ENCODE results near the gene JOSD1. TPM values are rescaled to one million over a fixed set of nuclear protein-coding genes. Genes with fewer than 3 reads are reported as not detected.

Gene JOSD1
- total and polyA plus RNA-seq, 9 donors: 32.0 to 51.7 (median 37.8) TPM

DNA sequence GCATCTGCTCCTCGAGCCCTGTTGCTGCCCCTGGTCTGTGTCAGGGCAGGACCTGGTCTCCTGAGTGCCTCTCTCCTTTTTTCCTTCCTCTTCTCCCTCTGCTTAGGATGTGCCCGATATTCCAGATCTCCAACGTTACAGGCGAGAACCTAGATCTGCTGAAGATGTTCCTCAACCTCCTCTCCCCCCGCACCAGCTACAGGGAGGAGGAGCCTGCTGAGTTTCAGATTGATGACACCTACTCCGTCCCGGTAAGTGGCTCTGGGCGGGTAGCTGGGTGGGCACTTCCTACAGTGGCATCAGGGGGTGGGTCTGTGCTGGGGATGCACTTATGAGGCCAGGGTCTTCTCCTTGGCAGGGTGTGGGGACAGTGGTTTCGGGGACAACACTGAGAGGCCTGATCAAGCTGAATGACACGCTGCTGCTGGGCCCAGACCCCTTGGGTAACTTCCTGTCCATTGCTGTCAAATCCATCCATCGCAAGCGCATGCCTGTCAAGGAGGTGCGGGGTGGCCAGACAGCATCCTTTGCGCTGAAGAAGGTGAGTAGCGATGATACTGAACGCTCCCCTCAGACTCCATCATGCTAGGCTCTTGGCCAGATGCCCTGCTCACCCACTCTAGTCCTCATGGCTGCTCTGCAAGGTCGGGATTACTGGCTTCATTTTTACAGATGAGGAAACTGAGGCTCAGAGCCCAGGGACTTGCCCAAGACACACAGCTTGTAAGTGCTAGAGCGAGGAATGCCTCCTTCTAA lies 25.3 kb upstream of the JOSD1 start:
- DNase-seq: no peak
- Histone ChIP-seq H3K36me3 (ENCODE audit: control insufficient read depth, insufficient read depth, low read length) (peaks cover 93% of the 10 kb centered on the region), H3K4me1 (ENCODE audit: control insufficient read depth, insufficient read depth, low read length) (no peaks in the 10 kb centered on the region)

GRCh38 chr22:38724926-38725571 lies 24.3 kb upstream of the JOSD1 start:
- no peaks in the 10 kb centered on the region for H3K27me3 ChIP-seq (ENCODE audit: control insufficient read depth, insufficient read depth, low read length)
- H3K4me1 ChIP-seq (ENCODE audit: control insufficient read depth, insufficient read depth, low read length): no peaks in the 10 kb centered on the region
- H3K36me3 ChIP-seq (ENCODE audit: control insufficient read depth, insufficient read depth, low read length): peaks cover 88% of the 10 kb centered on the region
- DNase-seq: no peak
- H3K4me3 ChIP-seq (ENCODE audit: low read length): no peak overlapping the region
- H3K27ac ChIP-seq (ENCODE audit: low read length): no peak overlapping the region
- WGBS (ENCODE audit: insufficient coverage): 88% methylated on average over 3 of the region's 3 CpGs
- no peaks in the 10 kb centered on the region for H3K9me3 ChIP-seq (replicated peaks; ENCODE audit: control insufficient read depth, low read depth, low read length)

More for the DNA sequence above, 25.3 kb upstream of the JOSD1 start:
- Histone ChIP-seq H3K27me3 (ENCODE audit: control insufficient read depth, insufficient read depth, low read length) (no peaks in the 10 kb centered on the region), H3K9me3 (replicated peaks; ENCODE audit: control insufficient read depth, low read depth, low read length) (no peaks in the 10 kb centered on the region), H3K27ac (ENCODE audit: low read length) (no peak overlapping the region), H3K4me3 (ENCODE audit: low read length) (no peak overlapping the region)
- WGBS (ENCODE audit: insufficient coverage): 92% methylated on average over 13 of the region's 18 CpGs

- H3K27me3 ChIP-seq (ENCODE audit: control insufficient read depth, insufficient read depth, low read length): no peaks in the 10 kb centered on the region
- H3K9me3 ChIP-seq (replicated peaks; ENCODE audit: control insufficient read depth, low read depth, low read length): no peaks in the 10 kb centered on the region
- H3K4me1 ChIP-seq (ENCODE audit: control insufficient read depth, insufficient read depth, low read length): no peaks in the 10 kb centered on the region
- WGBS (ENCODE audit: insufficient coverage): 95% methylated on average over 4 of the region's 7 CpGs
- DNase-seq: no peak
- peaks cover 82% of the 10 kb centered on the region for H3K36me3 ChIP-seq (ENCODE audit: control insufficient read depth, insufficient read depth, low read length)
- H3K27ac ChIP-seq (ENCODE audit: low read length): no peak overlapping the region
- H3K4me3 ChIP-seq (ENCODE audit: low read length): no peak overlapping the region
These were observed 23.4 kb upstream of the JOSD1 start for GRCh38 chr22:38724176-38724575.

GRCh38 chr22:38721551-38721950 lies 20.8 kb upstream of the JOSD1 start:
- Histone ChIP-seq H3K4me3 (ENCODE audit: low read length) (no peak overlapping the region), H3K27ac (ENCODE audit: low read length) (no peak overlapping the region), H3K9me3 (replicated peaks; ENCODE audit: control insufficient read depth, low read depth, low read length) (no peaks in the 10 kb centered on the region), H3K4me1 (ENCODE audit: control insufficient read depth, insufficient read depth, low read length) (no peaks in the 10 kb centered on the region), H3K27me3 (ENCODE audit: control insufficient read depth, insufficient read depth, low read length) (no peaks in the 10 kb centered on the region), H3K36me3 (ENCODE audit: control insufficient read depth, insufficient read depth, low read length) (peaks cover 76% of the 10 kb centered on the region)
- 93% methylated on average over 6 of the region's 7 CpGs for WGBS (ENCODE audit: insufficient coverage)
- no peak for DNase-seq

- Histone ChIP-seq H3K36me3 (ENCODE audit: control insufficient read depth, insufficient read depth, low read length) (peaks cover 76% of the 10 kb centered on the region), H3K27ac (ENCODE audit: low read length) (no peak overlapping the region), H3K4me3 (ENCODE audit: low read length) (no peak overlapping the region), H3K27me3 (ENCODE audit: control insufficient read depth, insufficient read depth, low read length) (no peaks in the 10 kb centered on the region), H3K9me3 (replicated peaks; ENCODE audit: control insufficient read depth, low read depth, low read length) (no peaks in the 10 kb centered on the region), H3K4me1 (ENCODE audit: control insufficient read depth, insufficient read depth, low read length) (peaks cover 11% of the 10 kb centered on the region)
- no CpG with 5 or more reads among the region's 3 CpGs for WGBS (ENCODE audit: insufficient coverage)
- DNase-seq: no peak
These were observed 19.6 kb upstream of the JOSD1 start for GRCh38 chr22:38720350-38720749.

DNA sequence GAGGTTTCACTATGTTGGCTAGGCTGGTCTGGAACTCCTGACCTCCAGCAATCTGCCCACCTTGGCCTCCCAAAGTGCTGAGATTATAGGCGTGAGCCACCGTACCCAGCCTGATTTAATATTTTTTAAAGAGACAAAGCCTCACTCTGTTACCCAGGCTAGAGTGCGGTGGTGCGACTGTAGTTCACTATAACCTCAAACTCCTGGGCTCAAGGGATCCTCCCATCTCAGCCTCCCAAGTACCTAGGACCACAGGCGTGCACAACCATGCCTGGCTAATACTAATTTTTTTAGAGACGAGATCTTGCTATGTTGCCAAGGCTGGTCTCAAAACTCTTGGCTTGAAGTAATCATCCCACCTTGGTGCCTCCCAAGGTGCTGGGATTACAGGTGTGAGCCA lies 18.5 kb upstream of the JOSD1 start:
- Histone ChIP-seq H3K36me3 (ENCODE audit: control insufficient read depth, insufficient read depth, low read length) (peaks cover 70% of the 10 kb centered on the region), H3K9me3 (replicated peaks; ENCODE audit: control insufficient read depth, low read depth, low read length) (no peaks in the 10 kb centered on the region), H3K4me1 (ENCODE audit: control insufficient read depth, insufficient read depth, low read length) (peaks cover 22% of the 10 kb centered on the region), H3K27ac (ENCODE audit: low read length) (no peak overlapping the region), H3K27me3 (ENCODE audit: control insufficient read depth, insufficient read depth, low read length) (no peaks in the 10 kb centered on the region), H3K4me3 (ENCODE audit: low read length) (no peak overlapping the region)
- WGBS (ENCODE audit: insufficient coverage): 92% methylated on average over 5 of the region's 6 CpGs
- DNase-seq: no peak

DNA sequence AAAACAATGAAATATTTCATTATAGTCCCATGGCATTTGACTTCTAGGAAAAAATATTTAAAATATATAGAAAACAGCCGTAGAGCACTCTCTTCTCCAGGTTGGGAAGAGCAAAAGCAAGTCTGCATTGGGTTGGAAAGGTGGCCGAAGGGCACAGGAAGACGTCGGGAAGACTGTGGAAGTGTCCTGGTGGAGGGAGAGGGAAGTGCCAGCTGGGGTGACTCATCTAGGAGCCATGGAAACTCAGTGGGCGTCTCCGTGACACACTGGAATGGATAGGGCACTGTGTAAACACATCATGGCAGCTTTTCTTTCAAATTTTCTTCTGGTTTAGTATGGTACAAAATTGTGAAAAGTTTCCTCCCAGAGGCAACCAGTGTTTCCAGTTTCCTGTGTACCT lies 17.7 kb upstream of the JOSD1 start:
- Histone ChIP-seq H3K27ac (ENCODE audit: low read length) (no peak overlapping the region), H3K27me3 (ENCODE audit: control insufficient read depth, insufficient read depth, low read length) (no peaks in the 10 kb centered on the region), H3K9me3 (replicated peaks; ENCODE audit: control insufficient read depth, low read depth, low read length) (no peaks in the 10 kb centered on the region), H3K4me1 (ENCODE audit: control insufficient read depth, insufficient read depth, low read length) (peaks cover 27% of the 10 kb centered on the region), H3K36me3 (ENCODE audit: control insufficient read depth, insufficient read depth, low read length) (peaks cover 62% of the 10 kb centered on the region), H3K4me3 (ENCODE audit: low read length) (no peak overlapping the region)
- peak; percentile 44 for DNase-seq
- WGBS (ENCODE audit: insufficient coverage): 67% methylated on average over 6 of the region's 6 CpGs

- H3K4me1 ChIP-seq (ENCODE audit: control insufficient read depth, insufficient read depth, low read length): peaks cover 38% of the 10 kb centered on the region
- no peaks in the 10 kb centered on the region for H3K9me3 ChIP-seq (replicated peaks; ENCODE audit: control insufficient read depth, low read depth, low read length)
- WGBS (ENCODE audit: insufficient coverage): 88% methylated on average over 3 of the region's 6 CpGs
- no peak for DNase-seq
- no peak overlapping the region for H3K27ac ChIP-seq (ENCODE audit: low read length)
- no peaks in the 10 kb centered on the region for H3K27me3 ChIP-seq (ENCODE audit: control insufficient read depth, insufficient read depth, low read length)
- H3K4me3 ChIP-seq (ENCODE audit: low read length): no peak overlapping the region
- peaks cover 61% of the 10 kb centered on the region for H3K36me3 ChIP-seq (ENCODE audit: control insufficient read depth, insufficient read depth, low read length)
These were observed 16.5 kb upstream of the JOSD1 start for GRCh38 chr22:38717244-38717643.

DNA sequence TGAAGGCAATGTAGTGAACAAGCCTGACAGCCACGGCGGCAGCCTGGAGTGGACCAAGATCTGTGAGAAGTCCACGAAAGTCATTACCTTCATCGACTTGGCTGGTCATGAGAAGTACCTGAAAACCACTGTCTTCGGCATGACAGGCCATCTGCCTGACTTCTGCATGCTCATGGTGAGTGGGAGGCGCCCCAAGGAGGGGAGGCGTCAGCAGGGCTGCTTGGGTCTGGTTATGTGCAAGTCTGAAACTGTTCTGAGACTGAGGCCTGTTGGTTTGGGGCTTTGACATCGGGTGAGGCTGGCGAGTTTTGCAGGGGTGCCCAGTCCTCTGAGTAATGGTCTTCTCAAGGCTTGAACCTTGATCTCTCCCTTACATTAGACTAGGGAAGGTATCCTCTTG lies 16.1 kb upstream of the JOSD1 start:
- H3K27ac ChIP-seq (ENCODE audit: low read length): no peak overlapping the region
- no peaks in the 10 kb centered on the region for H3K27me3 ChIP-seq (ENCODE audit: control insufficient read depth, insufficient read depth, low read length)
- H3K36me3 ChIP-seq (ENCODE audit: control insufficient read depth, insufficient read depth, low read length): peaks cover 65% of the 10 kb centered on the region
- WGBS (ENCODE audit: insufficient coverage): 94% methylated on average over 7 of the region's 9 CpGs
- H3K4me1 ChIP-seq (ENCODE audit: control insufficient read depth, insufficient read depth, low read length): peaks cover 40% of the 10 kb centered on the region
- no peak overlapping the region for H3K4me3 ChIP-seq (ENCODE audit: low read length)
- no peaks in the 10 kb centered on the region for H3K9me3 ChIP-seq (replicated peaks; ENCODE audit: control insufficient read depth, low read depth, low read length)
- DNase-seq: no peak

- Histone ChIP-seq H3K9me3 (replicated peaks; ENCODE audit: control insufficient read depth, low read depth, low read length) (no peaks in the 10 kb centered on the region), H3K4me1 (ENCODE audit: control insufficient read depth, insufficient read depth, low read length) (peaks cover 40% of the 10 kb centered on the region), H3K4me3 (ENCODE audit: low read length) (no peak overlapping the region), H3K27me3 (ENCODE audit: control insufficient read depth, insufficient read depth, low read length) (no peaks in the 10 kb centered on the region), H3K27ac (ENCODE audit: low read length) (no peak overlapping the region), H3K36me3 (ENCODE audit: control insufficient read depth, insufficient read depth, low read length) (peaks cover 60% of the 10 kb centered on the region)
- no peak for DNase-seq
- 93% methylated on average over 7 of the region's 10 CpGs for WGBS (ENCODE audit: insufficient coverage)
These were observed 15.5 kb upstream of the JOSD1 start for GRCh38 chr22:38716271-38716670.
